ENCODE data around the gene PRORP. TPM values are rescaled to one million over a fixed set of nuclear protein-coding genes. Genes with fewer than 3 reads are reported as not detected.

The PRORP gene
- total and polyA plus RNA-seq, 2 of the 13 experiments (the other 11 are each of a cell fraction or from before 2014, with no cell fraction given): 48.9 to 88.7 TPM

DNA sequence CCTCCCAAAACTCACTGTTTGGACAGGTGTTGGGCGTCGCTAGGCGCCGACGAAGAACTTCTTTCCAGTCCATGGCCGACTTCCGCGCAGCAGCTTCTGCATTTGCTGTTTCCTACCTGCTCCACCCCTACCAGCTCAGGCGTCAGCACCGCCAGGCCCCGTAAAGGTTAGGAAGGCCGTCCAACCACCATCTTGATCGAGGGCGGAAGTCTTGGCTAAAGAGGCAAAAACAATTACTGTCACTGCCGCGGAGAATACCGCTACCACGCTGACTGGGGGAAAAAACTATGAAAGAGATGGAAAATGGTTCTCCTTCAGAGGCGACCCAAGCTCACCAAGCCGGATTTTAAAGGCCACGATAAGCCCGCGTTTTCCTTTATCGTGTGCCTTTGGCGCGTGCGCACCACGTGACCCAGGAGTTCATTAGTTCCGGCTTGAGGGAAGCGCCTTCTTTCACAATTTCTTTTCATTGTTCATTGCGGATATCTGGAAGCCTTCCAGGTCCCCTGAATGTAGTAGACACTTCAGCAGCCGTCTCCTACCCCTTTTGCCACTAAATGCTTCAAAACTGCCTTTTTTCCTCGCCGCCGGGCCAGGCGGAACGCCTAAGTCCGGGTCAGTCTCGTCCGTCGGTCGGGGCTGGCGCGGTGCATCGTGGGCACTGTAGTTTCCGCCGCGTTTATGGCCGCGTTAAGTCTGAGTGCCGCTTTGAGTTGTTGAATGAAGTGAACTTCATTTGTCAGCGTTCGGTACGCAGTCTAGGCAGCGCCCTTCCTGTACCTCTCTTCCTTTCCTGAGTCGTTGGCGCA lies at the start of gene PRORP, which contains the start of gene PPP2R3C (continued):
- TF ChIP-seq FUBP1 (CRISPR knock-in tag; IDR thresholded peaks at IDR 0.05; ENCODE audit: borderline replicate concordance) (peak; percentile 90), ETV5 (CRISPR knock-in tag; IDR thresholded peaks at IDR 0.05; ENCODE audit: borderline replicate concordance) (peak; percentile 84; the same call in 1 of the 2 replicates), ZNF234 (CRISPR knock-in tag; conservative IDR thresholded peaks at IDR 0.05) (peak; percentile 97; the same call in 1 of the 2 replicates), RCOR2 (CRISPR knock-in tag; IDR thresholded peaks at IDR 0.05) (no peak; the same call in 1 of the 2 replicates), CHCHD3 (CRISPR knock-in tag; IDR thresholded peaks at IDR 0.05) (peak; percentile 97), ZNF260 (CRISPR knock-in tag; IDR thresholded peaks at IDR 0.05; ENCODE audit: borderline replicate concordance, low read depth) (0 out of 2 replicates have a peak, but pooled peaks have one; percentile 53), GZF1 (CRISPR knock-in tag; IDR thresholded peaks at IDR 0.05) (no peak; the same call in 1 of the 2 replicates), REXO4 (CRISPR knock-in tag; IDR thresholded peaks at IDR 0.05; ENCODE audit: borderline replicate concordance) (peak; percentile 91), SIX1 (CRISPR knock-in tag; IDR thresholded peaks at IDR 0.05; ENCODE audit: borderline replicate concordance) (no peak), SYNCRIP (IDR thresholded peaks at IDR 0.05; ENCODE audit: insufficient read depth, low read depth, low read length) (no peak), SALL1 (CRISPR knock-in tag; IDR thresholded peaks at IDR 0.05) (peak; percentile 77), ZSCAN29 (CRISPR knock-in tag; conservative IDR thresholded peaks at IDR 0.05) (peak; percentile 92), ZBTB7B (CRISPR knock-in tag; IDR thresholded peaks at IDR 0.05) (peak; percentile 89), ISX (CRISPR knock-in tag; conservative IDR thresholded peaks at IDR 0.05) (peak; percentile 98; the same call in 1 of the 2 replicates), HOXA5 (CRISPR knock-in tag; IDR thresholded peaks at IDR 0.05) (peak; percentile 97), MBNL3 (CRISPR knock-in tag; conservative IDR thresholded peaks at IDR 0.05) (peak; percentile 44; the same call in 1 of the 2 replicates)
- TF ChIP-seq, protein P1, sequence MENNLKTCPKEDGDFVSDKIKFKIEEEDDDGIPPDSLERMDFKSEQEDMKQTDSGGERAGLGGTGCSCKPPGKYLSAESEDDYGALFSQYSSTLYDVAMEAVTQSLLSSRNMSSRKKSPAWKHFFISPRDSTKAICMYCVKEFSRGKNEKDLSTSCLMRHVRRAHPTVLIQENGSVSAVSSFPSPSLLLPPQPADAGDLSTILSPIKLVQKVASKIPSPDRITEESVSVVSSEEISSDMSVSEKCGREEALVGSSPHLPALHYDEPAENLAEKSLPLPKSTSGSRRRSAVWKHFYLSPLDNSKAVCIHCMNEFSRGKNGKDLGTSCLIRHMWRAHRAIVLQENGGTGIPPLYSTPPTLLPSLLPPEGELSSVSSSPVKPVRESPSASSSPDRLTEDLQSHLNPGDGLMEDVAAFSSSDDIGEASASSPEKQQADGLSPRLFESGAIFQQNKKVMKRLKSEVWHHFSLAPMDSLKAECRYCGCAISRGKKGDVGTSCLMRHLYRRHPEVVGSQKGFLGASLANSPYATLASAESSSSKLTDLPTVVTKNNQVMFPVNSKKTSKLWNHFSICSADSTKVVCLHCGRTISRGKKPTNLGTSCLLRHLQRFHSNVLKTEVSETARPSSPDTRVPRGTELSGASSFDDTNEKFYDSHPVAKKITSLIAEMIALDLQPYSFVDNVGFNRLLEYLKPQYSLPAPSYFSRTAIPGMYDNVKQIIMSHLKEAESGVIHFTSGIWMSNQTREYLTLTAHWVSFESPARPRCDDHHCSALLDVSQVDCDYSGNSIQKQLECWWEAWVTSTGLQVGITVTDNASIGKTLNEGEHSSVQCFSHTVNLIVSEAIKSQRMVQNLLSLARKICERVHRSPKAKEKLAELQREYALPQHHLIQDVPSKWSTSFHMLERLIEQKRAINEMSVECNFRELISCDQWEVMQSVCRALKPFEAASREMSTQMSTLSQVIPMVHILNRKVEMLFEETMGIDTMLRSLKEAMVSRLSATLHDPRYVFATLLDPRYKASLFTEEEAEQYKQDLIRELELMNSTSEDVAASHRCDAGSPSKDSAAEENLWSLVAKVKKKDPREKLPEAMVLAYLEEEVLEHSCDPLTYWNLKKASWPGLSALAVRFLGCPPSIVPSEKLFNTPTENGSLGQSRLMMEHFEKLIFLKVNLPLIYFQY (CRISPR knock-in tag; IDR thresholded peaks at IDR 0.05; ENCODE audit: borderline replicate concordance): peak; percentile 84
- TF ChIP-seq, protein P2, sequence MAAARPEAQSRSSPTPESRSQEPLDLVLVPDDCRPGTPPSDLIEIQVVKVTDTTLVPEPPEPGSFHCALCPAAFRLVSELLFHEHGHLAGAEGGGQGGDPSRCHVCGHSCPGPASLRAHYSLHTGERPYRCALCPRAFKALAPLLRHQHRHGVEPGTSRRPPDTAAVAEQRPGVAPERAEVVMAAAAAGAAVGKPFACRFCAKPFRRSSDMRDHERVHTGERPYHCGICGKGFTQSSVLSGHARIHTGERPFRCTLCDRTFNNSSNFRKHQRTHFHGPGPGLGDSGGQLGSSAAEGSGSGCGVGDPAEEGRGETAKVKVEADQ (CRISPR knock-in tag; IDR thresholded peaks at IDR 0.05; ENCODE audit: borderline replicate concordance): peak; percentile 95
- TF ChIP-seq, protein P3, sequence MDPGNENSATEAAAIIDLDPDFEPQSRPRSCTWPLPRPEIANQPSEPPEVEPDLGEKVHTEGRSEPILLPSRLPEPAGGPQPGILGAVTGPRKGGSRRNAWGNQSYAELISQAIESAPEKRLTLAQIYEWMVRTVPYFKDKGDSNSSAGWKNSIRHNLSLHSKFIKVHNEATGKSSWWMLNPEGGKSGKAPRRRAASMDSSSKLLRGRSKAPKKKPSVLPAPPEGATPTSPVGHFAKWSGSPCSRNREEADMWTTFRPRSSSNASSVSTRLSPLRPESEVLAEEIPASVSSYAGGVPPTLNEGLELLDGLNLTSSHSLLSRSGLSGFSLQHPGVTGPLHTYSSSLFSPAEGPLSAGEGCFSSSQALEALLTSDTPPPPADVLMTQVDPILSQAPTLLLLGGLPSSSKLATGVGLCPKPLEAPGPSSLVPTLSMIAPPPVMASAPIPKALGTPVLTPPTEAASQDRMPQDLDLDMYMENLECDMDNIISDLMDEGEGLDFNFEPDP (CRISPR knock-in tag; conservative IDR thresholded peaks at IDR 0.05): peak; percentile 99; the same call in 1 of the 2 replicates

All from HepG2 (cell line).